Vagina (tissue), 2 donors: Measurements from ENCODE around the gene MASTL.

Experiments
- CTCF ChIP-seq, 3 experiments: fragments of 450-650 bp in 2 of 3; fragments of 200-600 bp in 1 of 3; sonication (generic) in 1 of 3; IDR thresholded peaks; one replicate each; pipeline ENCODE4 v1.5.1; 2017 to 2019; ENCODE audit warnings: antibody characterized with exemption in 3 of 3, mild to moderate bottlenecking in 2 of 3, moderate library complexity in 2 of 3
- POLR2A ChIP-seq, 2 donors: fragments of 450-650 bp; IDR thresholded peaks; one replicate each; pipeline ENCODE4 v1.6.1; 2017; ENCODE audit warnings: antibody characterized with exemption in 2 of 2, mild to moderate bottlenecking in 2 of 2, moderate library complexity in 2 of 2

- TF ChIP-seq POLR2A (IDR thresholded peaks at IDR 0.05) (no peak), CTCF (IDR thresholded peaks at IDR 0.05) (no peak)
Measured at GRCh38 chr10:27147701-27148100, 7.5 kb upstream of the MASTL start.
